ENCODE data around the gene DAP. TPM values are rescaled to one million over a fixed set of nuclear protein-coding genes. Genes with fewer than 3 reads are reported as not detected.

DAP gene
- total and polyA plus RNA-seq, 2 of the 4 experiments (the other 2 are of a cell fraction) = 49.6 to 189 TPM

DNA sequence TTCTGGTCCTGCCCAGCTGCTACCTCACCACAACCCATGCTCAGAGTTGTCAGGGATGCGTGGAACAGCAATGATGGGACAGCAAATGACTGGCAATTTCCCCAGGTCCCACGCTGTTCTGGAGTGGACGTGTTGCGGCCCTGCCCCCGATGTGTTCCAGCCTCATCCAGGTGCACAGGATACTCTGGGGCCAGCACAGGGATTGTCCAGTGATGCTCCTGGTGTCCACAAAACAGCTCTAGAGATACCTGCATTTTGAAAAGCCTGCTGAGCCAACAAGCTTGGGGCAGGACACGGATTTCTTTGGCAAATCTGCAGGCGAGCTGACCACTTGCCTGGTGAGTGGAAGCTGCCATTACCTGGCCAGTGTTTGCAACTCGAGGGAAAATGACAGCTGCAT is 108.4 kb downstream of the DAP start:
- Histone ChIP-seq H3K23ac (ENCODE audit: low read depth, low read length) (no peak overlapping the region), H3K9me1 (ENCODE audit: insufficient read depth, low read length) (peaks cover 10% of the 10 kb centered on the region), H3K56ac (ENCODE audit: extremely low read depth, insufficient read depth, low read length) (no peak overlapping the region), H2BK5ac (ENCODE audit: low read depth, low read length, poor library complexity, severe bottlenecking) (no peak overlapping the region), H3K36me3 (ENCODE audit: control insufficient read depth, insufficient read depth, low read length) (peaks cover 55% of the 10 kb centered on the region; the same call in 1 of the 2 replicates), H3K4ac (ENCODE audit: low read depth, low read length) (no peak overlapping the region), H3K9me3 (ENCODE audit: control insufficient read depth, insufficient read depth, low read length) (no peaks in the 10 kb centered on the region), H2AFZ (replicated peaks; ENCODE audit: low read length, poor library complexity) (no peak overlapping the region), H2BK20ac (ENCODE audit: low read depth, low read length) (no peak overlapping the region), H4K20me1 (ENCODE audit: insufficient read depth, low read length) (peaks cover 34% of the 10 kb centered on the region), H2AK5ac (ENCODE audit: low read depth, low read length) (no peak overlapping the region), H2BK120ac (ENCODE audit: low read depth, low read length) (no peak overlapping the region), H3K14ac (replicated peaks; ENCODE audit: low read depth, low read length) (no peak overlapping the region), H4K8ac (ENCODE audit: low read depth in 2 of 2, low read length in 2 of 2) (no peak overlapping the region), H3K18ac (ENCODE audit: low read depth, low read length) (no peak overlapping the region), H3K27ac (ENCODE audit: insufficient read depth, low read length) (no peak overlapping the region), H4K91ac (ENCODE audit: insufficient read depth, low read depth, low read length) (no peak overlapping the region), H2AK9ac (replicated peaks; ENCODE audit: low read depth, low read length, poor library complexity) (no peak overlapping the region), H3K79me1 (ENCODE audit: low read depth in 1 of 2, low read length in 2 of 2) (peaks cover 2 to 20% of the 10 kb centered on the region in 2 experiments), H2BK15ac (ENCODE audit: low read depth, low read length) (no peak overlapping the region), H3K4me1 (ENCODE audit: control insufficient read depth, insufficient read depth, low read length) (peaks cover 2% of the 10 kb centered on the region; the same call in 1 of the 2 replicates), H4K5ac (ENCODE audit: low read depth, low read length) (no peak overlapping the region), H3K27me3 (ENCODE audit: control insufficient read depth, insufficient read depth, low read length) (no peaks in the 10 kb centered on the region), H3K4me3 (ENCODE audit: insufficient read depth, low read depth, low read length) (no peak overlapping the region), H3K4me2 (ENCODE audit: low read depth, low read length) (no peak overlapping the region), H3K9ac (ENCODE audit: low read depth, low read length) (no peak overlapping the region)
- intact Hi-C loops (cut with micrococcal nuclease) (no loop called here), in situ Hi-C loops (cut with MboI; ENCODE audit: low sequenced_read_pairs) (no loop called here), dilution Hi-C loops (cut with HindIII; ENCODE audit: low sequenced_read_pairs, unreplicated experiment) (no loop called here)
- CTCF ChIA-PET = no interaction called here
- ATAC-seq (ENCODE audit: low read depth) (no peak), DNase-seq (no peak)
- BruUV-seq (replicated peaks) = no TSS peak
- POLR2A ChIA-PET (ENCODE audit: unreplicated experiment) = no interaction called here
- 90% methylated on average over 6 of the region's 8 CpGs; no CpG with 5 or more reads in 1 of the 2 experiments for WGBS, 2 experiments (ENCODE audit: extremely low coverage in 2 of 2, insufficient read length in 1 of 2)
- TF ChIP-seq NFE2L2 (IDR thresholded peaks at IDR 0.05; ENCODE audit: low read depth, low read length) = no peak
